SK-N-SH (cell line): ENCODE measurements around the gene DPP4. TPM values are rescaled to one million over a fixed set of nuclear protein-coding genes. Genes with fewer than 3 reads are reported as not detected.
A peak's percentile ranks its signal among the peaks of the same experiment; 100 is the strongest.

Experiments
- CTCF ChIA-PET: fragments of 300-600, 350-600 bp; formaldehyde crosslinking; extraction: SDS; loops from one replicate; lab custom pipeline; 2021; lab: Yijun Ruan, JAX
- POLR2A ChIA-PET: fragments of 350-600 bp; sonication (Branson Sonifier 250); formaldehyde crosslinking; extraction: SDS; loops from one replicate; lab custom pipeline; 2020; ENCODE audit warnings: antibody characterized with exemption, inconsistent platforms; lab: Yijun Ruan, JAX
- DNase-seq: peaks from one replicate; pipeline ENCODE4 v3.0.0; 2012
- H2AFZ ChIP-seq: fragments of 200-600 bp; sonication (generic); 2 replicates; pipeline ENCODE4 v1.8.1; 2016; ENCODE audit warnings: antibody characterized with exemption, mild to moderate bottlenecking, low read depth
- H3F3A ChIP-seq: fragments of 200-600 bp; sonication (generic); replicated peaks from 2 replicates; pipeline ENCODE3; 2016; ENCODE audit warnings: antibody characterized with exemption, mild to moderate bottlenecking; ENCODE audit not compliant: insufficient read depth
- H3K27ac ChIP-seq, 2 experiments: fragments of 200-500 bp in 1 of 2; fragments of 200-600 bp in 1 of 2; sonication (Bioruptor generic) in 1 of 2; sonication (generic), shearing (Covaris generic) in 1 of 2; 2 replicates each; pipeline versions ENCODE4 v1.5.1 to v1.6.1; 2014 to 2016; ENCODE audit warnings: low read depth in 2 of 2, inconsistent platforms in 1 of 2, low read length in 1 of 2, mild to moderate bottlenecking in 1 of 2, mixed read lengths in 1 of 2
- H3K27me3 ChIP-seq: fragments of 200-600 bp; sonication (generic), shearing (Covaris generic); 2 replicates; pipeline ENCODE4 v1.6.1; 2016; ENCODE audit warnings: mixed run types; ENCODE audit not compliant: insufficient read depth
- H3K36me3 ChIP-seq, 2 experiments: fragments of 200-500 bp in 1 of 2; fragments of 200-600 bp in 1 of 2; sonication (Bioruptor generic) in 1 of 2; sonication (generic) in 1 of 2; replicated peaks in 1 of 2; 2 replicates each; pipeline versions ENCODE3 to v1.5.1; 2014 to 2016; ENCODE audit warnings: low read length in 1 of 2, mild to moderate bottlenecking in 1 of 2; ENCODE audit not compliant: insufficient read depth in 2 of 2, control insufficient read depth in 1 of 2
- H3K4me1 ChIP-seq, 2 experiments: fragments of 200-500 bp in 1 of 2; fragments of 200-600 bp in 1 of 2; sonication (Bioruptor generic) in 1 of 2; sonication (generic), shearing (Covaris generic) in 1 of 2; 2 replicates each; pipeline versions ENCODE4 v1.5.1 to v1.6.1; 2014 to 2016; ENCODE audit warnings: low read depth in 1 of 2, low read length in 1 of 2, mixed run types in 1 of 2; ENCODE audit not compliant: insufficient read depth in 2 of 2, control insufficient read depth in 1 of 2
- H3K4me2 ChIP-seq: fragments of 200-600 bp; sonication (generic), shearing (Covaris generic); 2 replicates; pipeline ENCODE4 v1.6.1; 2017; ENCODE audit warnings: mixed run types
- H3K4me3 ChIP-seq, 2 experiments: fragments of 200-500 bp in 1 of 2; fragments of 200-600 bp in 1 of 2; sonication (Bioruptor generic) in 1 of 2; sonication (generic), shearing (Covaris generic) in 1 of 2; 2 replicates each; pipeline versions ENCODE4 v1.5.1 to v1.8.1; 2014 to 2016; ENCODE audit warnings: low read depth in 2 of 2, inconsistent platforms in 1 of 2, low read length in 1 of 2, mild to moderate bottlenecking in 1 of 2, mixed read lengths in 1 of 2, moderate library complexity in 1 of 2
- H3K79me2 ChIP-seq: fragments of 200-600 bp; sonication (generic); 2 replicates; pipeline ENCODE4 v1.8.1; 2017; ENCODE audit warnings: mild to moderate bottlenecking; ENCODE audit not compliant: insufficient read depth
- H3K9ac ChIP-seq: fragments of 200-600 bp; sonication (generic); 2 replicates; pipeline ENCODE4 v1.6.1; 2017; ENCODE audit warnings: mixed run types
- H3K9me2 ChIP-seq: fragments of 200-600 bp; sonication (generic); 2 replicates; pipeline ENCODE4 v1.6.1; 2017; ENCODE audit warnings: mixed run types
- H3K9me3 ChIP-seq: fragments of 200-600 bp; sonication (generic); 2 replicates; pipeline ENCODE4 v1.6.1; 2017; ENCODE audit warnings: mixed run types, mild to moderate bottlenecking, moderate library complexity
- H4K20me1 ChIP-seq: fragments of 200-600 bp; sonication (generic); 2 replicates; pipeline ENCODE4 v1.6.1; 2017; ENCODE audit warnings: mild to moderate bottlenecking, mixed run types; ENCODE audit not compliant: insufficient read depth
- CHD2 ChIP-seq: fragments of 150-350 bp; IDR thresholded peaks from 2 replicates; pipeline ENCODE4 v1.6.1; 2018; ENCODE audit warnings: low read length; ENCODE audit not compliant: partially characterized antibody
- ELF1 ChIP-seq: IDR thresholded peaks from 2 replicates; pipeline ENCODE4 v1.4.0; 2012
- EZH2phosphoT487 ChIP-seq: fragments of 200-600 bp; sonication (generic); IDR thresholded peaks from 2 replicates; pipeline ENCODE4 v1.6.1; 2017; ENCODE audit warnings: low read depth, mixed run types, mild to moderate bottlenecking, antibody characterized with exemption, moderate library complexity, borderline replicate concordance
- FOSL2 ChIP-seq: IDR thresholded peaks from 2 replicates; pipeline ENCODE4 v1.4.0; 2012; ENCODE audit warnings: low read depth, mild to moderate bottlenecking, moderate library complexity, borderline replicate concordance
- FOXJ3 ChIP-seq: sonication (generic); formaldehyde crosslinking; IDR thresholded peaks from 2 replicates; pipeline ENCODE4 v1.5.1; 2020; ENCODE audit warnings: mild to moderate bottlenecking, missing genetic modification reagents
- FOXM1 ChIP-seq: IDR thresholded peaks from 2 replicates; pipeline ENCODE4 v1.4.0; 2012; ENCODE audit warnings: low read depth, mild to moderate bottlenecking
- GABPA ChIP-seq: IDR thresholded peaks from 2 replicates; pipeline ENCODE4 v1.4.0; 2012; ENCODE audit warnings: low read depth, mild to moderate bottlenecking
- GATA2 ChIP-seq: sonication (generic); formaldehyde crosslinking; IDR thresholded peaks from 2 replicates; pipeline ENCODE4 v1.5.0; 2020; ENCODE audit warnings: mild to moderate bottlenecking, missing genetic modification reagents
- MXI1 ChIP-seq: IDR thresholded peaks from 2 replicates; pipeline ENCODE4 v1.6.1; 2012; ENCODE audit warnings: mild to moderate bottlenecking, low read depth, low read length, improper control_type of control experiment
- NRF1 ChIP-seq: IDR thresholded peaks from 2 replicates; pipeline ENCODE4 v1.6.1; 2012; ENCODE audit warnings: low read depth, mild to moderate bottlenecking, low read length
- RAD21 ChIP-seq: IDR thresholded peaks from 2 replicates; pipeline ENCODE4 v1.6.1; 2012; ENCODE audit warnings: mild to moderate bottlenecking, low read length
- RFX5 ChIP-seq: IDR thresholded peaks from 2 replicates; pipeline ENCODE4 v1.6.1; 2012; ENCODE audit warnings: mild to moderate bottlenecking, improper control_type of control experiment, low read length
- RXRA ChIP-seq: IDR thresholded peaks from 2 replicates; pipeline ENCODE4 v1.4.0; 2012; ENCODE audit warnings: low read depth, mild to moderate bottlenecking, borderline replicate concordance
- SIN3A ChIP-seq: IDR thresholded peaks from 2 replicates; pipeline ENCODE4 v1.6.1; 2012; ENCODE audit warnings: low read depth, mild to moderate bottlenecking, low read length, moderate library complexity, borderline replicate concordance
- SMC3 ChIP-seq: IDR thresholded peaks from 2 replicates; pipeline ENCODE4 v1.6.1; 2012; ENCODE audit warnings: low read depth, low read length, improper control_type of control experiment
- TCF12 ChIP-seq: IDR thresholded peaks from 2 replicates; pipeline ENCODE4 v1.4.0; 2012
- TEAD4 ChIP-seq: IDR thresholded peaks from 2 replicates; pipeline ENCODE4 v1.4.0; 2012; ENCODE audit warnings: mild to moderate bottlenecking, borderline replicate concordance; ENCODE audit not compliant: insufficient read depth
- WGBS: methylation state at CpG from one replicate; pipeline ENCODE4 v1.1.6; 2017; ENCODE audit warnings: low lambda C conversion rate; 5-methylcytosine and 5-hydroxymethylcytosine counted together
- polyA plus RNA-seq, 3 experiments: library from polyadenylated mRNA; depleted of rRNA; stranded (reverse); fragments of >200 nt; gene quantifications; 2 replicates each; pipeline ENCODE4 v1.2.3, GENCODE V29; 2012
- TF ChIP-seq, protein P1 (sequence below): IDR thresholded peaks from 2 replicates; pipeline ENCODE4 v1.4.0; 2012; ENCODE audit warnings: low read depth, borderline replicate concordance
- TF ChIP-seq, protein P2 (sequence below): IDR thresholded peaks from 2 replicates; pipeline ENCODE4 v1.4.0; 2012; ENCODE audit warnings: low read depth
- TF ChIP-seq, protein P3 (sequence below): fragments of 200-600 bp; sonication (generic); IDR thresholded peaks from 2 replicates; pipeline ENCODE4 v1.6.1; 2017; ENCODE audit warnings: antibody characterized with exemption, mild to moderate bottlenecking, moderate library complexity
- TF ChIP-seq, protein P4 (sequence below): fragments of 150-350 bp; IDR thresholded peaks from 2 replicates; pipeline ENCODE4 v1.6.1; 2017; ENCODE audit warnings: antibody characterized with exemption, low read length, low read depth, borderline replicate concordance

Gene DPP4
- polyA plus RNA-seq, 1 of the 3 experiments (the other 2 are of a cell fraction), result 5.0 TPM

DNA sequence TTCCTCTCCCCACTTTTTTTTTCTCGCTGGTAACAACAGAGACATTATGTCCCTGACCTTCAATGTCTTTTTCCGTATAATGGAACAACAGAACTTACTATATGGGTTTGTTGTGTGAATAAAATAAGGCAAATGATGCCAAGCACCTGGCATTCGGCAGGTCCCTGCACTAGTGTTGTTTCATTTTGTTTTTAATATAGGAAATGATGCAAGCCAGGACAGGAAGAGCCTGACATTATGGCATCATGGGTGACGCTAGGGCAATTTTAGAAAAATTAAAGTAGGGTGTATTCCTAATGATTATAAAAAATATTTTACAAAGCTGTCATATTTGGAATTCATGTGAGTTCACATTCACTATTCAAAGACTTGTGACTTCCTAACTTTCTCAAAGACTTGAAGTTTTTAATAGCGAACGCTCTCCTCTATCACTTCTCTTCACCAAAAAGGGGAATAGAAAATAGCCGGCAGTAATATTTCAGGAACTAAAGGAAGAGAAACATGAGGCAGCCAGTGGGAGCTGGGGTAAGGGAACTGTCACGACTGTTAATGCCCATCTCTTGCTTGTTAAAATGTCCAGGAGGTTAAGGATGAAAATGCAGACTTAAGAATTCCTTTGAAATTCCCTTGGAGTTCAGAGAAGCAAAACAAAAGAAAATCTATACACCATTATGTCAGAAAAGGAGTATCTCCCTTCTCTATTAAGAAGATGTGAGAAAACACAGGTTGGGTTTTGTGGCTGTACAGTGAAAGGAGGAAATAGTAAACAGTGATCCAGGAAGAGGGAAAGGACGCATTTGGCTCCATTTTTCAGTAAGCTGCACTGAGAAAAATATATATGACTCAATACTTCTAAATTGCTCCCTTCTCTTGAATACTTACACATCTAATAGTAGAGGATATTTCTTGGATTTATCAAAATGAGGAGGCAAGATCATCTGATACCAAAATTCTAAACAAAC, 60.2 kb downstream of the DPP4 start:
- Histone ChIP-seq H3K27me3 (no peaks in the 10 kb centered on the region), H3F3A (no peaks in the 10 kb centered on the region), H4K20me1 (no peaks in the 10 kb centered on the region), H3K79me2 (no peaks in the 10 kb centered on the region), H3K4me2 (no peak overlapping the region), H3K36me3 (no peaks in the 10 kb centered on the region), H3K27ac (no peak overlapping the region), H2AFZ (peak overlapping the region; percentile 38), H3K9me2 (no peaks in the 10 kb centered on the region), H3K9me3 (no peaks in the 10 kb centered on the region), H3K4me3 (no peak overlapping the region), H3K9ac (no peak overlapping the region), H3K4me1 (no peaks in the 10 kb centered on the region; a peak in 1 of 4 replicates)
- 66% methylated on average over 9 of the region's 9 CpGs for WGBS
- no peak for DNase-seq
- TF ChIP-seq GATA2, result no peak
- TF ChIP-seq, protein P1, sequence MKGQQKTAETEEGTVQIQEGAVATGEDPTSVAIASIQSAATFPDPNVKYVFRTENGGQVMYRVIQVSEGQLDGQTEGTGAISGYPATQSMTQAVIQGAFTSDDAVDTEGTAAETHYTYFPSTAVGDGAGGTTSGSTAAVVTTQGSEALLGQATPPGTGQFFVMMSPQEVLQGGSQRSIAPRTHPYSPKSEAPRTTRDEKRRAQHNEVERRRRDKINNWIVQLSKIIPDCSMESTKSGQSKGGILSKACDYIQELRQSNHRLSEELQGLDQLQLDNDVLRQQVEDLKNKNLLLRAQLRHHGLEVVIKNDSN, result no peak
- TF ChIP-seq, protein P2, sequence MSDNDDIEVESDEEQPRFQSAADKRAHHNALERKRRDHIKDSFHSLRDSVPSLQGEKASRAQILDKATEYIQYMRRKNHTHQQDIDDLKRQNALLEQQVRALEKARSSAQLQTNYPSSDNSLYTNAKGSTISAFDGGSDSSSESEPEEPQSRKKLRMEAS, result no peak
- no peak for TF ChIP-seq SIN3A
- TF ChIP-seq NRF1, result no peak
- TF ChIP-seq RAD21, result no peak
- TF ChIP-seq MXI1, result no peak
- no peak for TF ChIP-seq ELF1
- no peak for TF ChIP-seq RFX5
- POLR2A ChIA-PET, result no interaction called here
- CTCF ChIA-PET, result interaction anchor here (0.7 kb wide), 1 partner anchor 267 kb away, joined by 3 read pairs; no protein-coding TSS in a partner anchor

DNA sequence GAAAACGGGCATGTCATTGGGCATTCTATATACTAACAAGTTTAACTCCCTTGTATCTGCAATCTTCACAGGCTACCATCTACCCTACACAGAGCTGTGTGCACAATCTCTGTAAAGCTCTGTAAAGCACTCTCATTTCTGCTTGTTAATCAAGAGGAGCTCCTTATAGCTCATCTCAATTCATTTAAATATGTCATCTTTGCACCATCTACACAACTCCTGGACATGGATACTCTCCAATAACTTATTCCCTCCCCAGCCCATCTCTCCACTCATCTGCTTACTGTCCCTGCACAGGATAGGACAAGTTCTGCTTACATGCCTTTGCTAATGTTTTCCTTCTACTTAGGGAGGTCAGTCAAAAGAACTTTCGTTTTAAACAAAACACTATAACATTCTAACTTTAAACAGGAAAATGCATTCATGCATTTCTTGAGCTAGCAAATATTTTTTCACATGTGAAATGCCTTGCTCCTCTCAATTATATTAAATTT, 61.4 kb downstream of the DPP4 start:
- H3K4me1 ChIP-seq, result no peaks in the 10 kb centered on the region; a peak in 1 of 4 replicates
- H3F3A ChIP-seq, result no peaks in the 10 kb centered on the region
- no peaks in the 10 kb centered on the region for H3K27me3 ChIP-seq
- no peak overlapping the region for H3K27ac ChIP-seq
- H2AFZ ChIP-seq, result no peak overlapping the region; the same call in 1 of the 2 replicates
- H3K9me2 ChIP-seq, result no peaks in the 10 kb centered on the region
- ChIA-PET CTCF (no interaction called here), POLR2A (no interaction called here)
- DNase-seq, result no peak
- no peak overlapping the region for H3K9ac ChIP-seq
- H3K9me3 ChIP-seq, result no peaks in the 10 kb centered on the region
- no peaks in the 10 kb centered on the region for H4K20me1 ChIP-seq
- H3K79me2 ChIP-seq, result no peaks in the 10 kb centered on the region
- 36% methylated on average over 2 of the region's 2 CpGs for WGBS
- no peaks in the 10 kb centered on the region for H3K36me3 ChIP-seq
- H3K4me3 ChIP-seq, result no peak overlapping the region
- no peak overlapping the region; the same call in 1 of the 2 replicates for H3K4me2 ChIP-seq
- no peak for TF ChIP-seq ELF1
- TF ChIP-seq SIN3A, result no peak
- no peak for TF ChIP-seq RXRA
- no peak for TF ChIP-seq GABPA
- TF ChIP-seq SMC3, result no peak
- no peak for TF ChIP-seq NRF1
- TF ChIP-seq MXI1, result no peak
- no peak for TF ChIP-seq FOXJ3 (CRISPR knock-in tag)
- no peak for TF ChIP-seq TEAD4
- TF ChIP-seq TCF12, result no peak
- no peak for TF ChIP-seq EZH2phosphoT487
- TF ChIP-seq, protein P3, sequence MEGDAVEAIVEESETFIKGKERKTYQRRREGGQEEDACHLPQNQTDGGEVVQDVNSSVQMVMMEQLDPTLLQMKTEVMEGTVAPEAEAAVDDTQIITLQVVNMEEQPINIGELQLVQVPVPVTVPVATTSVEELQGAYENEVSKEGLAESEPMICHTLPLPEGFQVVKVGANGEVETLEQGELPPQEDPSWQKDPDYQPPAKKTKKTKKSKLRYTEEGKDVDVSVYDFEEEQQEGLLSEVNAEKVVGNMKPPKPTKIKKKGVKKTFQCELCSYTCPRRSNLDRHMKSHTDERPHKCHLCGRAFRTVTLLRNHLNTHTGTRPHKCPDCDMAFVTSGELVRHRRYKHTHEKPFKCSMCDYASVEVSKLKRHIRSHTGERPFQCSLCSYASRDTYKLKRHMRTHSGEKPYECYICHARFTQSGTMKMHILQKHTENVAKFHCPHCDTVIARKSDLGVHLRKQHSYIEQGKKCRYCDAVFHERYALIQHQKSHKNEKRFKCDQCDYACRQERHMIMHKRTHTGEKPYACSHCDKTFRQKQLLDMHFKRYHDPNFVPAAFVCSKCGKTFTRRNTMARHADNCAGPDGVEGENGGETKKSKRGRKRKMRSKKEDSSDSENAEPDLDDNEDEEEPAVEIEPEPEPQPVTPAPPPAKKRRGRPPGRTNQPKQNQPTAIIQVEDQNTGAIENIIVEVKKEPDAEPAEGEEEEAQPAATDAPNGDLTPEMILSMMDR, result no peak
- TF ChIP-seq FOXM1, result no peak
- TF ChIP-seq CHD2, result no peak
- TF ChIP-seq, protein P4, sequence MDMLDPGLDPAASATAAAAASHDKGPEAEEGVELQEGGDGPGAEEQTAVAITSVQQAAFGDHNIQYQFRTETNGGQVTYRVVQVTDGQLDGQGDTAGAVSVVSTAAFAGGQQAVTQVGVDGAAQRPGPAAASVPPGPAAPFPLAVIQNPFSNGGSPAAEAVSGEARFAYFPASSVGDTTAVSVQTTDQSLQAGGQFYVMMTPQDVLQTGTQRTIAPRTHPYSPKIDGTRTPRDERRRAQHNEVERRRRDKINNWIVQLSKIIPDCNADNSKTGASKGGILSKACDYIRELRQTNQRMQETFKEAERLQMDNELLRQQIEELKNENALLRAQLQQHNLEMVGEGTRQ, result no peak
- TF ChIP-seq FOSL2, result no peak
